Middle frontal gyrus (tissue), 1 donor: ENCODE measurements around the gene METAP2.

ENCODE experiments used
- DNase-seq: peaks from one replicate; pipeline ENCODE4 v3.0.0-alpha.2; 2015; ENCODE audit warnings: low spot score; ENCODE audit errors: extremely low spot score

METAP2 gene

GRCh38 chr12:95509300-95509699 lies 35.3 kb downstream of the METAP2 start:
- no peak for DNase-seq

GRCh38 chr12:95511977-95512376 lies 38.0 kb downstream of the METAP2 start:
- no peak for DNase-seq

- no peak for DNase-seq
Measured at GRCh38 chr12:95513599-95513998, 39.6 kb downstream of the METAP2 start.

- no peak for DNase-seq
Measured at GRCh38 chr12:95515197-95515596, 41.2 kb downstream of the METAP2 start.

- no peak for DNase-seq
Measured at GRCh38 chr12:95516757-95517156, 42.8 kb downstream of the METAP2 start.

GRCh38 chr12:95517246-95517645 lies 43.3 kb downstream of the METAP2 start:
- no peak for DNase-seq

- no peak for DNase-seq
Measured at GRCh38 chr12:95518944-95519343, 45.0 kb downstream of the METAP2 start.

- no peak for DNase-seq
Measured at GRCh38 chr12:95520816-95521215, 46.9 kb downstream of the METAP2 start.

- no peak for DNase-seq
Measured at GRCh38 chr12:95522692-95523091, 48.7 kb downstream of the METAP2 start.

GRCh38 chr12:95528431-95528830 lies 54.5 kb downstream of the METAP2 start:
- no peak for DNase-seq

- DNase-seq: no peak
Measured at GRCh38 chr12:95529693-95530225, 55.8 kb downstream of the METAP2 start.

- no peak for DNase-seq
Measured at GRCh38 chr12:95532851-95533250, 58.9 kb downstream of the METAP2 start.

- no peak for DNase-seq
Measured at GRCh38 chr12:95533985-95534384, 60.0 kb downstream of the METAP2 start.

- no peak for DNase-seq
Measured at GRCh38 chr12:95538006-95538405, 64.1 kb downstream of the METAP2 start.

- no peak for DNase-seq
Measured at GRCh38 chr12:95538656-95539055, 64.7 kb downstream of the METAP2 start.

- no peak for DNase-seq
Measured at GRCh38 chr12:95541436-95541835, 67.5 kb downstream of the METAP2 start.

GRCh38 chr12:95543305-95543704 lies 69.4 kb downstream of the METAP2 start:
- DNase-seq: no peak

- DNase-seq: no peak
Measured at GRCh38 chr12:95544756-95545155, 70.8 kb downstream of the METAP2 start.

GRCh38 chr12:95545303-95545702 lies 71.4 kb downstream of the METAP2 start:
- DNase-seq: no peak

- DNase-seq: no peak
Measured at GRCh38 chr12:95545731-95546490, 72.0 kb downstream of the METAP2 start.

- DNase-seq: no peak
Measured at GRCh38 chr12:95546491-95546813, 72.5 kb downstream of the METAP2 start.

- no peak for DNase-seq
Measured at GRCh38 chr12:95547522-95548055, 73.6 kb downstream of the METAP2 start.

- DNase-seq: no peak
Measured at GRCh38 chr12:95548056-95548538, 74.1 kb downstream of the METAP2 start.
